Measurements from ENCODE around the gene MORN4. TPM values are rescaled to one million over a fixed set of nuclear protein-coding genes. Genes with fewer than 3 reads are reported as not detected.
"Not testable (repeated sequence)": the region's sequence is repeated elsewhere in the genome, so short reads cannot be mapped to it uniquely, and the experiment has no call there.

The MORN4 gene
- total RNA-seq, 2 donors from 2014 or later, result 1.1 to 6.0 TPM

- H3K27ac Mint-ChIP-seq, result no peak overlapping the region
- H3K9me3 Mint-ChIP-seq, result no peaks in the 10 kb centered on the region
- no peak for DNase-seq (ENCODE audit: low spot score in 2 of 2)
- H3K36me3 Mint-ChIP-seq, result no peaks in the 10 kb centered on the region
- no peak for ATAC-seq
Observed at GRCh38 chr10:97587183-97587582, 46.1 kb downstream of the MORN4 start.

GRCh38 chr10:97585439-97585811 is 47.9 kb downstream of the MORN4 start:
- H3K36me3 Mint-ChIP-seq, result no peaks in the 10 kb centered on the region
- H3K9me3 Mint-ChIP-seq, result no peaks in the 10 kb centered on the region
- H3K27ac Mint-ChIP-seq, result no peak overlapping the region
- DNase-seq (ENCODE audit: low spot score in 2 of 2), result no peak
- ATAC-seq, result no peak

GRCh38 chr10:97584798-97585438 is 48.4 kb downstream of the MORN4 start:
- Mint-ChIP-seq H3K9me3 (no peaks in the 10 kb centered on the region), H3K36me3 (no peaks in the 10 kb centered on the region), H3K27ac (peak overlapping the region; percentile 25 to 30)
- no peak for ATAC-seq
- no peak for DNase-seq (ENCODE audit: low spot score in 2 of 2)

- Mint-ChIP-seq H3K9me3 (no peaks in the 10 kb centered on the region), H3K27ac (peak within 1 kb of the TSS; percentile 25 to 30), H3K36me3 (no peaks in the 10 kb centered on the region)
- no peak for ATAC-seq
- no peak for DNase-seq (ENCODE audit: low spot score in 2 of 2)
Observed at GRCh38 chr10:97584060-97584797, 49.1 kb downstream of the MORN4 start, which contains the start of gene HOGA1. HOGA1 (plus strand) TSS chr10:97584389; CDS start chr10:97584704, 315 bp downstream.

GRCh38 chr10:97583476-97583875 is 49.8 kb downstream of the MORN4 start:
- no peak overlapping the region for H3K27ac Mint-ChIP-seq
- DNase-seq (ENCODE audit: low spot score in 2 of 2) (no peak), ATAC-seq (no peak)
- no peaks in the 10 kb centered on the region for H3K36me3 Mint-ChIP-seq
- no peaks in the 10 kb centered on the region for H3K9me3 Mint-ChIP-seq

GRCh38 chr10:97582169-97582568 is 51.1 kb downstream of the MORN4 start:
- Mint-ChIP-seq H3K9me3 (no peaks in the 10 kb centered on the region), H3K36me3 (no peaks in the 10 kb centered on the region), H3K27ac (no peak overlapping the region)
- DNase-seq (ENCODE audit: low spot score in 2 of 2) (no peak), ATAC-seq (no peak)

GRCh38 chr10:97580421-97581367 is 52.6 kb downstream of the MORN4 start:
- Mint-ChIP-seq H3K9me3 (no peaks in the 10 kb centered on the region), H3K36me3 (no peaks in the 10 kb centered on the region), H3K27ac (no peak overlapping the region)
- no peak for ATAC-seq
- no peak for DNase-seq (ENCODE audit: low spot score in 2 of 2)

GRCh38 chr10:97578171-97578844 is 55.0 kb downstream of the MORN4 start:
- no peak for DNase-seq (ENCODE audit: low spot score in 2 of 2)
- no peaks in the 10 kb centered on the region for H3K36me3 Mint-ChIP-seq
- H3K27ac Mint-ChIP-seq, result no peak overlapping the region
- no peaks in the 10 kb centered on the region for H3K9me3 Mint-ChIP-seq
- ATAC-seq, result no peak

GRCh38 chr10:97577701-97578100 is 55.6 kb downstream of the MORN4 start:
- ATAC-seq, result no peak
- no peaks in the 10 kb centered on the region for H3K36me3 Mint-ChIP-seq
- DNase-seq (ENCODE audit: low spot score in 2 of 2), result no peak
- no peaks in the 10 kb centered on the region for H3K9me3 Mint-ChIP-seq
- no peak overlapping the region for H3K27ac Mint-ChIP-seq

GRCh38 chr10:97576487-97576886 is 56.8 kb downstream of the MORN4 start:
- not testable (repeated sequence) for H3K36me3 Mint-ChIP-seq; DNase-seq (ENCODE audit: low spot score in 2 of 2); ATAC-seq; H3K27ac Mint-ChIP-seq; H3K9me3 Mint-ChIP-seq

- Mint-ChIP-seq H3K27ac (no peak overlapping the region), H3K36me3 (no peaks in the 10 kb centered on the region), H3K9me3 (no peaks in the 10 kb centered on the region)
- DNase-seq (ENCODE audit: low spot score in 2 of 2) (no peak), ATAC-seq (no peak)
Observed at GRCh38 chr10:97575127-97575668, 58.1 kb downstream of the MORN4 start.

- Mint-ChIP-seq H3K27ac (peak overlapping the region; percentile 1 to 23), H3K36me3 (no peaks in the 10 kb centered on the region), H3K9me3 (no peaks in the 10 kb centered on the region)
- DNase-seq (ENCODE audit: low spot score in 2 of 2) (no peak), ATAC-seq (no peak)
Observed at GRCh38 chr10:97574374-97575126, 58.8 kb downstream of the MORN4 start.

GRCh38 chr10:97573672-97574071 is 59.6 kb downstream of the MORN4 start:
- ATAC-seq, result peak; percentile 17 to 78
- DNase-seq (ENCODE audit: low spot score in 2 of 2), result no peak
- H3K27ac Mint-ChIP-seq, result peak overlapping the region in 1 of 2 donors; percentile 1
- no peaks in the 10 kb centered on the region for H3K36me3 Mint-ChIP-seq
- no peaks in the 10 kb centered on the region for H3K9me3 Mint-ChIP-seq

GRCh38 chr10:97573021-97573420 is 60.3 kb downstream of the MORN4 start:
- Mint-ChIP-seq H3K9me3 (no peaks in the 10 kb centered on the region), H3K27ac (no peak overlapping the region), H3K36me3 (no peaks in the 10 kb centered on the region)
- no peak for ATAC-seq
- no peak for DNase-seq (ENCODE audit: low spot score in 2 of 2)

GRCh38 chr10:97572214-97572989 is 60.9 kb downstream of the MORN4 start, which contains the start of gene ANKRD2:
ANKRD2 (plus strand) TSS chr10:97572779; CDS start chr10:97572789, 10 bp downstream.
- Mint-ChIP-seq H3K27ac (peak within 1 kb of the TSS in 1 of 2 donors; percentile 44), H3K36me3 (no peaks in the 10 kb centered on the region), H3K9me3 (no peaks in the 10 kb centered on the region)
- ATAC-seq (peak; percentile 70 to 71), DNase-seq (ENCODE audit: low spot score in 2 of 2) (peak in 1 of 2 donors; percentile 67)
